RCC 7860 (cell line): ENCODE results near the gene OR5B21.

Experiments used
- DNase-seq: peaks from one replicate; pipeline ENCODE4 v3.0.0-alpha.2; 2015; ENCODE audit warnings: low spot score
- FAIRE-seq: peaks from 2 replicates; lab custom pipeline; 2012; peaks lifted over from hg19 to GRCh38; lab: Jason Lieb, UNC

Gene OR5B21

GRCh38 chr11:58508005-58508404 lies at the start of gene OR5B21:
TSS of gene OR5B21 (minus strand) at chr11:58508105. CDS start at chr11:58508105, 0 bp downstream.
- no peak for FAIRE-seq
- DNase-seq: no peak

GRCh38 chr11:58549644-58550043 lies 41.7 kb upstream of the OR5B21 start:
- no peak for FAIRE-seq
- no peak for DNase-seq

DNA sequence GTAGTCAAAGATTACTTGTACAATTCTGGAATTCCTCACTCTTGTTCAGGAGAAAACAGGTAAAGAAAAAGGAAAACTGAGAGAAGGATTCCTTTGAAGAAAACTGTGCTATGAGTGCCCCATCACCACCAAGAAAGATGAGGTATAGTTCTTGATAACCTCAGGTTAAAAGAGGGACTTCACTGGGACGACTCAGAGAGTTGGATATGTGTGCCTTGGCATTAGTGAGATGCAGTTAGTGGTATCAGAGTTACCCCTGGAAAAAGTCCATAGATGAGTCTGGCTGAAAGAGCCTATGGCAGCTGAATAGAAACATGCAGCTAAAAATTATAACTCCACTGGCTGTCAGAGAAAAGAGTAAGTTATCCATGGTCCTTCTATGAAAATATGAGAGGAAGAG lies 38.9 kb upstream of the OR5B21 start:
- no peak for FAIRE-seq

DNA sequence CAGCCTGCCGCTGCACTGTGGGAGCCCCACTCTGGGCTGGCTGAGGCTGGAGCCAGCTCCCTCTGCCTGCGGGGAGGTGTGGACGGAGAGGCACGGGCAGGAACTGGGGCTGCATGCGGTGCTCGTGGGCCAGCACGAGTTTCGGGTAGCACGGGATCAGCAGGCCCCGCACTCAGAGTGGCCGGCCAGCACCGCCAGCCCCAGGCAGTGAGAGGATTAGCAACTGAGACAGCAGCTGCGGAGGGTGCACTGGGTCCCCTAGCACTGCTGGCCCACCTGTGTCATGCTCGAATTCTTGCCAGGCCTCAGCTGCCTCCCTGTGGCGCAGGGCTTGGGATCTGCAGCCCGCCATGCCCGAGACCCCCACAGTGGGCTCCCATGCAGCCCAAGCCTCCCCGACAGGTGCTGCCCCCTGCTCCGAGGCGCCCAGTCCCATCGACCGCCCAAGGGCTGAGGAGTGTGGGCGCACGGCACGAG lies 24.0 kb upstream of the OR5B21 start:
- FAIRE-seq: no peak
- no peak for DNase-seq

More for the DNA sequence above, 38.9 kb upstream of the OR5B21 start:
- DNase-seq: no peak

DNA sequence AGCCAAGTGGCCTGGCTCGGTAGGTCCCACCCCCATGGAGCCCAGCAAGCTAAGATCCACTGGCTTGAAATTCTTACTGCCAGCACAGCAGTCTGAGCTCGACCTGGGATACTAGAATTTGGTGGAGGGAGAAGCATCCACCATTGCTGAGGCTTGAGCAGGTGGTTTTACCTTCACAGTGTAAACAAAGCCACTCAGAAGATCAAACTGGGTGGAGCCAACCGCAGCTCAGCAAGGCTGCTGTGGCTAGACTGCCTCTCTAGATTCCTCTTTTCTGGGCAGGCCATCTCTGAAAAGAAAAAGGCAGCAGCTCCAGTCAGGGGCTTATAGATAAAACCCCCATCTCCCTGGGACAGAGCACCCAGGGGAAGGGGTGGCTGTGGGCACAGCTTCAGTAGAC lies 22.3 kb upstream of the OR5B21 start:
- FAIRE-seq: no peak
- no peak for DNase-seq

DNA sequence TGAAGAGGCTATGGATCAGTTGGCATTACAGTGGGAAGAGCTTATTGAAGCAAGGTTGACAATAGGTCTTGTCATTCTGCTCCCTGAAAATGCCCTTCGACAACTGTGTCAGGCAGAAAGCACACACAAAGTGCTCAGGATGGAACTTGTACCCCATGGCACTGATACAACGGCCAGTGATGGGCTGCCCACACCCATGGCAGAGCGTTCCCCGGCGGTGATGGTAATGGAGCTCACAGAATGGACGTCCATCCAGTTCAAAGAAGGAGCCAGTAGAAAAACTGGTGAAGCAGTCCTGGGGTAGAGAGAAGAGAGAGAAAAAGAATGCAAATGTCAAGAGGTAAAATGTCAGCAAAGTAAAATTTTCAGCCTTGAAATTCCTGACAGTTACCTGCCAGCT lies 19.5 kb upstream of the OR5B21 start:
- FAIRE-seq (no peak), DNase-seq (no peak)

DNA sequence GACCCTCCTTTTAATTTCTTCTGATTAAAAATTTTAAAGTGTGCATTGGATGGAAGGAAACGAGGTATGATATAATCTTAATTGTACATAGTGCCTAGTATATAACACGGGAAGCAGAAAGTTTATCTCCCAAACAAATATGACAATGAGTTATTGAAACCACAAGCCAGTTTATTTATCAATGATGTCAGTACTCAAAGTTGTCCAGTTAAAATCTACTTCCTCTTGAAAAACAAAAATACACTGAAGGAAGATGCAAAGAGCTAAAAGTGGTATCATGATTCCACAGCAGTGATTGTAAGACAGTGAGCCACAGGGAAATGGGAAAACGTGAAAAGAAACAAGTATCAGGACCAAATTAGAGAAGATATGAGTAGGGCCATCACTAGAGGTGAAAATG lies 18.8 kb upstream of the OR5B21 start:
- DNase-seq (no peak), FAIRE-seq (no peak)

- DNase-seq: no peak
- FAIRE-seq: no peak
Observed at GRCh38 chr11:58525037-58525614, 17.2 kb upstream of the OR5B21 start.

- DNase-seq (peak; percentile 43), FAIRE-seq (peak; percentile 38)
Observed at GRCh38 chr11:58524232-58525036, 16.5 kb upstream of the OR5B21 start.

DNA sequence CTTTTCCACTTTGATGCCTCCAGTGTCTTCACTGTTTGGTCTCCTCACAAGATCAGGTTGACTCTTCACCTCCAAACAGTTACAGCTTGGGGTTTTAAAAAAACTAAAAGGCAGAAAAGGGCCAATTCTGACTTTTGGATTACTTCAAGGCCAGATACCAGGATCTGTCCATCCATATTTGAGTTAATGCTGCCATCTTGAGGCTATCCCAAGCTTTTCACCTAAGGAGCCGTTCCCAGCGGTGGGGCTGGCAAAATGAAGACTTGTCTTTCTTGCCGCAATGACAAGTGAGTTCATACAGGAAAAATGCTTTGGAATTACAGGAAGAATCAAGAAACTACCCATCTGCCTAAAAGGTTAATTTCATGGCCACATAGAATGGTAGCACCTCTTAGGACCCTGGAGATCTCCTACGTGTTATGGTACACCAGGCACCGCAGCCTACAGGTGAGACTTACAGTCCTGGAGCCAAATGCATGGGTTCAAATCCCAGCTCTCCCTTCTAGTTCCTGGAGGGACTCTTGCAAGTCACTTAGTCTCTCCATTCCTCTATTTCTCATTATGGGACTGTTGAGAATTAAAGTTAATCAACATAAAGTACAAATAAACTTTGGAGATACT lies 6.0 kb upstream of the OR5B21 start:
- FAIRE-seq: peak; percentile 4
- peak; percentile 14 for DNase-seq

DNA sequence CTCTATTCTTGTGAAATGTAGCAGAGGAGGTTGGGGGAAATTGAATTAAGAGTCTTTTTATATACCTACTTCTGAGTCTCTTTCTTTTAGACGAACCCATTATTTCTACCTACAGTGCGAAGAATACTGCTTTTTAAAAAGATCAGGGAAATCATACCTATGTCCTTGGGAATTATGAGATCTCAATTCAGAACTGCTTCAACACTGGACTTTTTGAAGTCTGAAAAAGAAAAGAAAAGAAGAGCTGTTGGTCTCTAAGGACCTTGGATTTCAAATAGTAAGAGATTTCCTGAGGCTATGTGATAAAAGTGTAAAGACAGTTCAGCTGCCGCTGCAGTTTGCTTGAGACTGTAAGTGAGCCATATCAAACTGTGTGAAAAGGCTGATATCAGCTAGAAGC lies 3.7 kb upstream of the OR5B21 start:
- FAIRE-seq (no peak), DNase-seq (no peak)

DNA sequence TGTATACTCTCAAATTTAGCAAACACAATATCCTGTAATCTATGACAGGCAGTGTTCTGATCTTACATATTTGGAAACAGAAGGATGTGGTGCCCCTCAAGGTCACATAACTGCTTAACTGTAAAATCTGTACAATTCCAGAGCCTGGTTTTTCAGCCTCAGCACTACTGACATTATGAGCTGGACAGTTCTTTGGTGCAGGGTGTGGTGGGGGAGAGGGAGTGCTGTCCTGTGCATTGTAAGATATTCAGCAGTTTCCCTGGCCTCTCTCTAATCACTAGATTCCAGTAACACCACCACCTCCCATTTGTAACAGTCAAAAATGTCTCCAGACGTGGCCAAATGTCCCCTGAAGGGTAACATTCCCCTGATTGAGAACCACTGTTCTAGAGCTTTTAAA lies 1.8 kb upstream of the OR5B21 start:
- FAIRE-seq: no peak
- no peak for DNase-seq

GRCh38 chr11:58508814-58509213 lies 909 bp upstream of the OR5B21 start:
- FAIRE-seq: no peak

DNA sequence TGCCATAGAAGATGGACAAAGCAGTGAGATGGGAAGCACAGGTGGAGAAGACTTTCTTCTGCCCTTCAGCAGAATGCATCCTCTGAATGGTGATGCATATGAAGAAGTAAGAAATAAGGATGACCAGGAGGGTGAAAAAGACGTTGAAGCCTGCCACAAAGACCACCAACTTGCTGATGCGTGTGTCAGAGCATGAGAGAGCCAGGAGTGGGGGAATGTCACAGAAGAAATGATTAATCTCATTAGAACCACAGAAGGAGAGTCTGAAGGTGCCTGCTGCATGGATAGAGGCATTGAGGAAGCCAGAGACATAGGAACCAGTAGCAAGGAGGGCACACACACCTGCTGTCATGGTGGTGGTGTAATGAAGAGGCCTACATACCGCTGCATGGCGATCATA lies 550 bp downstream of the OR5B21 start:
- DNase-seq: no peak
- no peak for FAIRE-seq

More at GRCh38 chr11:58508814-58509213, 909 bp upstream of the OR5B21 start:
- no peak for DNase-seq

DNA sequence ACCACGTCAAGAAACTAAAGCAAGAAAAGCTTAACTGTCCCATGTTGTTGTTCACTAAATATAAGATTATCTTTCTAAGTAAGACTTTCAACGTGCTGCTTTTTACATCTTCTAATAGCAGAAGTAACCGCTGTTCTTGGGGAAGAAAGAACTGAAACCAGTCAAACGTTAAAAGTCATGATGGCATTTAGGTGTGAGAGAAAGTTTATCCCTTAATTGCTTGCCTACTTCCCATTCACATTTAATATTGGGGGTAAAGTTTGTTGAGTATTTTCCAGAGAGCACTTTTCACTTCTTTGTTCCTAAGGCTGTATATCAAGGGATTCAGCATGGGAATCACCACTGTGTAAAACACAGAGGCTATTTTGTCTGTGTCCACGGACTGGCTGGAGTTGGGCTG lies 970 bp downstream of the OR5B21 start:
- FAIRE-seq (no peak), DNase-seq (no peak)

DNA sequence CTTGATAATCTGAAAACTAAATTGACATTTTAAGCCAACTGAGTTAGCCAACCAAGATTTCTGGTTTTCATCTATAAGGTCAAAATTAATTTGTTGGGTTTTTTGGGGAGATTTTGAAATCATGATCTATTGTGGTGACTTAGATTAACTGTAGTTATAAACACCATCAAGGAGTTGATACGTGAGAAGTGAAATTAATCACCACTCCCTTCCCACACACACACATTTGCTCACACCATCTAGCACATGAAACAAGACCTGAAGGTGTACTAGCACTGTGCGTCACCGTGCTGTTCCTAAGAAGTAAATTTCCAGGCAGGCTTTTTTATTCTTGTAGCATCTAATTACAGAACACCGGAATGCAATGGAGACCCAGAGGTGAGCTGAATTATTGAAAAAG lies 2.1 kb downstream of the OR5B21 start:
- FAIRE-seq: no peak
- DNase-seq: no peak

DNA sequence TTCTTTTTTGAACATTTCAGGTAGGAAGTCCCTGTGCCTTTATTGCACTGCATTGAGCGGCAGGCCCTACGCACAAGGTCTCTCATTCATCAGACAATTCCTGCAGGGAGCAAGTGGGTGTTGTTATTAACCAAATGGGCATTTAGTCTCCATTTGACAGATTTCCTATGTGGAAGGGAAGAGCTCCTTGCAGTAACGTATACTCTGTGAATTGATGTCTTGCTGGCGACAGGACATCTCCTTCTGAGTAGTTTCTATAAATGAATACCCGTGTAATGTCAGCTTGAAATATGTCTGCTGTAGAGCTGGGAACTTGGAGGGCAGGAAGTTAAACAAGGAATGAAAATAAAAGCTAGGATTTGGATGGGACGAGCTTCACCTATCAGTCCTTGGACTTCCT lies 3.7 kb downstream of the OR5B21 start:
- no peak for FAIRE-seq
- DNase-seq: no peak

DNA sequence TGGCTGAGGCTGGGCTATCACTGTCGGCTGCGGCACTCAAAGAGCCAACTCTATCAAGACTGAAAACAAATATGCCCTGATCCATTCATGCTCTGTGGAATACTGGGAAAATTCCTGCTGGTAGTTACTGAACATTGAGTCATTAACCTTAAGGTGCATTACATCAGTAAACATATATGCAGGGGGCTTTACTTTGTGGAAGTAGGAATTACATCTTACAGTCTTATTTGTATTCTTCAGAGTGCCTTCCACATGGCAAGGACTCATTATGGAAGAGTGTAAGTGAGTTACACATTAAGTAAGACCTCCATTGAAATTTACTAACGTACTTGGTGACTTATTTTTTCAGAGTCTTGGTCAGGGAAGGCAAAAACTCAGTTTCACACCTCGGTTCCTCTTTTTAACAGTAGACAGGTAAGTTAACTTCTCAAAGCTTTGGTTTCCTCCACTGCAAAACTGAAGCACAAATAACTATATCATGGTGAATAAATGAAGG lies 4.5 kb downstream of the OR5B21 start:
- DNase-seq (peak; percentile 5), FAIRE-seq (no peak)

- no peak for FAIRE-seq
- no peak for DNase-seq
Observed at GRCh38 chr11:58502004-58502403, 5.9 kb downstream of the OR5B21 start.

- no peak for DNase-seq
- no peak for FAIRE-seq
Observed at GRCh38 chr11:58498464-58498863, 9.4 kb downstream of the OR5B21 start.

- FAIRE-seq: no peak
- DNase-seq: no peak
Observed at GRCh38 chr11:58497951-58498350, 10.0 kb downstream of the OR5B21 start.

DNA sequence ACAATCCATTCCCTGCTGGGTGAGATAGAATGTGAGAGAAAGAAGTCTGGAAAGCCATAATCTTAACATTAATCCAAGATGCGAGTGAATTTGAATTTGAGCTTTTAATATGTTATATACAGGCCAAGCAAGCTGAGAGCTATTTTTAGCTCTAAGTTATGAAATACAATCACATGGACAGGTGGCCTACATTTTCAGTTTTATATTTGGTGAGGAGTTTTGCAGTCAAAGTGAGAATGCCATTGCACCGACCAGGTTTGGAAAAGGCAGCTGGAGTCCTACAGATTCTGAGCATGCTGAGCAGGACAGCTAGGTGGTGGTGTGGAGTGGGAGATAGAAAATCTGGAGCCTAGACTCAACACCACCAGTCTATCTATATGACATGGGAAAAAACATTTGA lies 12.0 kb downstream of the OR5B21 start:
- no peak for FAIRE-seq
- DNase-seq: no peak
